ENCODE results near the gene NT5E. TPM values are rescaled to one million over a fixed set of nuclear protein-coding genes. Genes with fewer than 3 reads are reported as not detected.

NT5E gene
- total RNA-seq, 1 experiment from 2014 or later, result 84.6 TPM

DNA sequence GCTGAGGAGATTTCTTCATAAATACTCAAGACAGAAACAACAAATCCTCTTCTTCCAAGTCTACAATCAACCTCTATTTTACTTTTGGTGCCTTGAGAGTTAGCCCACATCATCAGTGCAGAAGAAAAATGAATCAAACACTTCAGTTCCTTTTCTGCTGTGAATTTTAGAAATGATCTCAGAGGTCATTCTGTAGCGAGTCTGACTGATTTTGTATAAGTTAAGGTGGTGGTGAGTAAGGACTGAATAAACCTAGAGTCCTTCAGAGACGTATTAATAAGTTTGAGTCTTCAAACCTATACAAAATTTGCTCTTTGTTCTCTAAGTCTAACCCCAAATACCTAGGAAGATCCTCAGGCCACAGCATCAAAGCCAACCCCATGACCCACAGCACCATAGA is 33.1 kb upstream of the NT5E start:
- Histone ChIP-seq H3K36me3 (ENCODE audit: low read depth) (no peaks in the 10 kb centered on the region), H3K79me2 (ENCODE audit: low read depth) (no peaks in the 10 kb centered on the region), H3K9me3 (ENCODE audit: insufficient read depth, low read depth) (no peaks in the 10 kb centered on the region), H3K4me1 (replicated peaks; ENCODE audit: insufficient read depth) (no peaks in the 10 kb centered on the region; the same call in 1 of the 2 replicates), H3K4me2 (no peak overlapping the region), H3F3A (ENCODE audit: insufficient read depth, low read depth) (no peaks in the 10 kb centered on the region), H3K27ac (no peak overlapping the region), H3K27me3 (ENCODE audit: insufficient read depth, low read depth) (no peaks in the 10 kb centered on the region), H2AFZ (no peak overlapping the region), H4K20me1 (ENCODE audit: insufficient read depth) (no peaks in the 10 kb centered on the region), H3K9me2 (ENCODE audit: insufficient read depth) (no peaks in the 10 kb centered on the region), H3K4me3 (no peak overlapping the region)
- DNase-seq, result no peak
- BruUV-seq (replicated peaks), result no TSS peak
- intact Hi-C loops (cut with micrococcal nuclease; ENCODE audit: unreplicated experiment), result no loop called here
- ChIA-PET CTCF (no interaction called here), POLR2A (ENCODE audit: unreplicated experiment) (interaction anchor here (0.7 kb wide), 1 partner anchor 388 kb away, joined by 6 read pairs; no protein-coding TSS in a partner anchor)
- TF ChIP-seq, protein P1, sequence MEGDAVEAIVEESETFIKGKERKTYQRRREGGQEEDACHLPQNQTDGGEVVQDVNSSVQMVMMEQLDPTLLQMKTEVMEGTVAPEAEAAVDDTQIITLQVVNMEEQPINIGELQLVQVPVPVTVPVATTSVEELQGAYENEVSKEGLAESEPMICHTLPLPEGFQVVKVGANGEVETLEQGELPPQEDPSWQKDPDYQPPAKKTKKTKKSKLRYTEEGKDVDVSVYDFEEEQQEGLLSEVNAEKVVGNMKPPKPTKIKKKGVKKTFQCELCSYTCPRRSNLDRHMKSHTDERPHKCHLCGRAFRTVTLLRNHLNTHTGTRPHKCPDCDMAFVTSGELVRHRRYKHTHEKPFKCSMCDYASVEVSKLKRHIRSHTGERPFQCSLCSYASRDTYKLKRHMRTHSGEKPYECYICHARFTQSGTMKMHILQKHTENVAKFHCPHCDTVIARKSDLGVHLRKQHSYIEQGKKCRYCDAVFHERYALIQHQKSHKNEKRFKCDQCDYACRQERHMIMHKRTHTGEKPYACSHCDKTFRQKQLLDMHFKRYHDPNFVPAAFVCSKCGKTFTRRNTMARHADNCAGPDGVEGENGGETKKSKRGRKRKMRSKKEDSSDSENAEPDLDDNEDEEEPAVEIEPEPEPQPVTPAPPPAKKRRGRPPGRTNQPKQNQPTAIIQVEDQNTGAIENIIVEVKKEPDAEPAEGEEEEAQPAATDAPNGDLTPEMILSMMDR (conservative IDR thresholded peaks at IDR 0.05), result no peak
- TF ChIP-seq EZH2 (IDR thresholded peaks at IDR 0.05; ENCODE audit: low read depth), result no peak

DNA sequence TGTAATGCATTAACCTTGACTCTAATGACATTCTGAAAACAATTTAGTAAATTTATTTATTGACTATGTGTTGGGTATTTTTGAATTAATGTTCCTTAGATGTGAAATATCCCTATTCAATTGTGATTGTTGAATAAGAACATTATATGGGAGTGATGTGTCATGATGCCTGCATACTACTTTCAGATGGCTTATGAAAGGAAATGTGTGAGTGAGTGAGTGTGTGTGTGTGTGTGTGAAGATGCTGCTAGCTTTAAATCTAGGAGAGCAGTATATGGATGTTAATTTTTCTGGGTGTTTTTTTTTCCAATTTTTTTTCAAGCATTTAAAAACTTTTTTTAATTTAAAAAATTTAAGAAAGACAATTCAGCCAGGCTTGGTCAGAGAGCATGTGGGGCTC is 32.5 kb upstream of the NT5E start:
- H4K20me1 ChIP-seq (ENCODE audit: insufficient read depth), result no peaks in the 10 kb centered on the region
- H3K36me3 ChIP-seq (ENCODE audit: low read depth), result no peaks in the 10 kb centered on the region
- H3F3A ChIP-seq (ENCODE audit: insufficient read depth, low read depth), result no peaks in the 10 kb centered on the region
- H3K9me2 ChIP-seq (ENCODE audit: insufficient read depth), result no peaks in the 10 kb centered on the region
- H3K4me2 ChIP-seq, result no peak overlapping the region
- no peak for TF ChIP-seq EZH2 (IDR thresholded peaks at IDR 0.05; ENCODE audit: low read depth)
- TF ChIP-seq, protein P1 (conservative IDR thresholded peaks at IDR 0.05), result no peak
- no peaks in the 10 kb centered on the region for H3K79me2 ChIP-seq (ENCODE audit: low read depth)
- no peaks in the 10 kb centered on the region; the same call in 1 of the 2 replicates for H3K4me1 ChIP-seq (replicated peaks; ENCODE audit: insufficient read depth)
- H3K27ac ChIP-seq, result no peak overlapping the region
- no peaks in the 10 kb centered on the region for H3K9me3 ChIP-seq (ENCODE audit: insufficient read depth, low read depth)
- ChIA-PET CTCF (no interaction called here), POLR2A (ENCODE audit: unreplicated experiment) (interaction anchor here (0.7 kb wide), 1 partner anchor 388 kb away, joined by 6 read pairs; no protein-coding TSS in a partner anchor)
- H3K4me3 ChIP-seq, result no peak overlapping the region
- H3K27me3 ChIP-seq (ENCODE audit: insufficient read depth, low read depth), result no peaks in the 10 kb centered on the region
- intact Hi-C loops (cut with micrococcal nuclease; ENCODE audit: unreplicated experiment), result no loop called here
- no TSS peak for BruUV-seq (replicated peaks)
- no peak for DNase-seq
- no peak overlapping the region for H2AFZ ChIP-seq

DNA sequence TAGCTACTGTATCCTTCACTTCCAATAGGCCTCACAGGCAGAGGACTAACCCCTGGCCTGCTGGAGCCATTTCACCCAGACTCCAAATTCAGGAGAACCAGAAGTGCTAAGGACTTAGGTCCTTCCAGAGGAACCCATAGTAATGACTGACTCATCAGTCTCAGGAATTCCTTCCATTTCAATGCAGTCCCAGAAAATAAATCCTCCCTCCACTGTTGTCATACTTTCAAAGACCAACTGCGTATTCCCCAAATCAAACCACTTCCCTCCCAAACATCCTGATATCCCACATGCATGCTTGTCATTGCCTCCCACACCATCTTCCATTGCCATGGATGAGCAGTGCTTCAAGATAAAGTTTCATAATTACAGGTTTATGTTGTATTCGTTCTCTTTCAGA is 31.8 kb upstream of the NT5E start:
- intact Hi-C loops (cut with micrococcal nuclease; ENCODE audit: unreplicated experiment), result no loop called here
- Histone ChIP-seq H2AFZ (no peak overlapping the region), H3F3A (ENCODE audit: insufficient read depth, low read depth) (no peaks in the 10 kb centered on the region), H3K9me2 (ENCODE audit: insufficient read depth) (no peaks in the 10 kb centered on the region), H3K4me1 (replicated peaks; ENCODE audit: insufficient read depth) (no peaks in the 10 kb centered on the region; the same call in 1 of the 2 replicates), H3K4me2 (no peak overlapping the region), H3K9me3 (ENCODE audit: insufficient read depth, low read depth) (no peaks in the 10 kb centered on the region), H3K4me3 (no peak overlapping the region), H3K79me2 (ENCODE audit: low read depth) (no peaks in the 10 kb centered on the region), H3K36me3 (ENCODE audit: low read depth) (no peaks in the 10 kb centered on the region), H3K27ac (no peak overlapping the region), H3K27me3 (ENCODE audit: insufficient read depth, low read depth) (no peaks in the 10 kb centered on the region), H4K20me1 (ENCODE audit: insufficient read depth) (no peaks in the 10 kb centered on the region)
- no peak for DNase-seq
- ChIA-PET POLR2A (ENCODE audit: unreplicated experiment) (no interaction called here), CTCF (interaction anchor here (0.7 kb wide), 1 partner anchor 174 kb away, joined by 3 read pairs; no protein-coding TSS in a partner anchor)
- no peak for TF ChIP-seq EZH2 (IDR thresholded peaks at IDR 0.05; ENCODE audit: low read depth)
- TF ChIP-seq, protein P1 (conservative IDR thresholded peaks at IDR 0.05), result no peak
- BruUV-seq (replicated peaks), result no TSS peak
